GM19467 (cell line): Measurements from ENCODE around the gene CHST11.

ENCODE experiments used
- ATAC-seq: cut with Tn5 transposase; IDR thresholded peaks from one replicate; pipeline ENCODE4 v1.9.1; 2021; ENCODE audit warnings: mild to moderate bottlenecking, moderate library complexity; ENCODE audit not compliant: unreplicated experiment

CHST11 gene

GRCh38 chr12:104578453-104578852, 121.7 kb downstream of the CHST11 start:
- ATAC-seq: no peak

GRCh38 chr12:104579718-104580495, 123.2 kb downstream of the CHST11 start:
- ATAC-seq: no peak

GRCh38 chr12:104581005-104581570, 124.3 kb downstream of the CHST11 start:
- no peak for ATAC-seq

DNA sequence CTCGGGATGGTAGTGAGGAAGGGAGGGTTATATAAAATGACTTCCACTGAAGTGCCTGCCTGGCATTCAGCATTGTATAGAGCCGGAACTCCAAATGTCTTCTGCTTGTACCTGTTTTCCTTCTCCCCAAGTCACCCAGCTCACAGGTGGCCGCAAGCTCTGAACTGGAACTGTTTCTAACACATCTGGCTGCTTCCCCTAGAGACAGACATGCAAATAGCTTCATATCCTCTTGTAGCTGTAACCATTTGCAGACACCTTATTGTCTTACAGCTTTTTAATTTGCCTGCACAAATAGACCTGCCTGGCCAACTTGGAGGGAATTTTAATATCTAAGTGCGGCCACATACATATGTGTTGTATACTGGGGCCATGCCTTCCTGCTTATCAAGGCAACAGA, 126.0 kb downstream of the CHST11 start:
- peak; percentile 68 for ATAC-seq

DNA sequence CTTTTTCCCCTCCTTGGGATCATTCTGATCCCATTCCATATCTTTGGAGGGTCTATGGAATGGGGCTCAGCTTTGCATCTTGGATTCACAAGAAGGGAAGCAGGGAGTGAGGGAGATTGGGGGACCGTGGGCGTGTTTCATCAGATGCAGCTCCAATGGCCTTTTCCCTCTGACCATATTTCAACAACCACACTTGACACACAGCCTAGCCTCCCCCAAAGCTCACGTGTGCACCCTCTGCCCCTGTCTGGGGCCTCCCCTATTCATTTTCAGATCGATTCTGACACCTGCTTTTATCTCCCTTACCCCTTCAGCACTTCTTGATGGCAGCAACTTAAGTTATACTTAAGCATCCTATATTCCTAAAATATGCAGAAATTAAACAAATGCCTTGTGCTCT, 126.6 kb downstream of the CHST11 start:
- ATAC-seq: peak; percentile 39

DNA sequence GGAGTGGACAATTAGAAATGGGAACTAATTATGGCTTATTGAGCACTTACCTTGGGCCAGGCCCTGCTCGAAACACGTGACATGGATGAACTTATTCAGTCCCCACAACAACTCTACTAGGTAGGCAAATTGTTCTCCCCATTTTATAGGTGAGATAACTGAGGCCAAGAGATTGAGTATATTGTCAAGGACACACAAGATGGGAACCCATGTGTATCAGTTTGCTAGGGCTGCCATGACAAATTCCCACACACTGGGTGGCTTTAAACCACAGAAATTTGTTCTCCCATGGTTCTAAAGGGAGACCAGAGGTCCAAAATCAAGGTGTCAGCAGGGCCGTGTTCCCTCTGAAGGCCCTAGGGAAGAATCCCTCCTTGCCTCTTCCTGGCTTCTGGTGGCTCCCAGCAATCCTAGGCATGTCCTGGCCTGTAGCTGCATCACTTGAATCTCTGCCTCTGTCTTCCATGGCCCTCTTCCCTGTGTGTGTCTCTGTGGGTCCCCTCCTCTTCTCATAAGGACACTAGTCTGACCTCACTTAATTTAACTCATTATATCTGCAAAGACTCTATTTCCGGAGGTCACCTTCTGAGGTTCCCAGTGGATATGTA, 128.8 kb downstream of the CHST11 start:
- no peak for ATAC-seq

DNA sequence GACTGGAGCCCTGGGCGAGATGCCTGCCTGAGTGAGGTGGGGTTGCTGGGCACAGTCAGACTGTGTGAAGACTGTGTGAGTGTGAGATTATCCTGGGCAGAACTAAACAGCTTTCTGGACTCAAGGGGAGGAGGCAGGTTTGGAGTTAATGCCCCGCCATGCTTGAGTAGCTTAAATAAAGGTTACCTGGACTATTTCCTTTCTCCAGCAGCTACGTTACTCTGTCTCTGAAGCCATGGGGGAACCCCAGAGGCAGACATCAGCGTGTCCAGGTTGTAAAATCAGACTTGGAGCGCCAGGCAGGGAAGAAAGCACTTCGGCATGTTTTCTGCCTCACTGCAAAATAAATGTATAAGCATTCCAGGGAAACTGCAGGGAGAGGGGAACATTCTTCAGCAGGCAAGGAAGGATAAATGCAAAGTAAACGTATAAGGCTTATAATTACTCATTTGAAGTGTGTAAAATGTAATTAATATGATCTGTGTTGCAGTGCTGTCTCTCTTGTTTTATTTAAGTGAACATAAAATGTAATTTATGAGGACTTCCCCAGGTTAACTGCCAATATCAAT, 129.7 kb downstream of the CHST11 start:
- no peak for ATAC-seq

DNA sequence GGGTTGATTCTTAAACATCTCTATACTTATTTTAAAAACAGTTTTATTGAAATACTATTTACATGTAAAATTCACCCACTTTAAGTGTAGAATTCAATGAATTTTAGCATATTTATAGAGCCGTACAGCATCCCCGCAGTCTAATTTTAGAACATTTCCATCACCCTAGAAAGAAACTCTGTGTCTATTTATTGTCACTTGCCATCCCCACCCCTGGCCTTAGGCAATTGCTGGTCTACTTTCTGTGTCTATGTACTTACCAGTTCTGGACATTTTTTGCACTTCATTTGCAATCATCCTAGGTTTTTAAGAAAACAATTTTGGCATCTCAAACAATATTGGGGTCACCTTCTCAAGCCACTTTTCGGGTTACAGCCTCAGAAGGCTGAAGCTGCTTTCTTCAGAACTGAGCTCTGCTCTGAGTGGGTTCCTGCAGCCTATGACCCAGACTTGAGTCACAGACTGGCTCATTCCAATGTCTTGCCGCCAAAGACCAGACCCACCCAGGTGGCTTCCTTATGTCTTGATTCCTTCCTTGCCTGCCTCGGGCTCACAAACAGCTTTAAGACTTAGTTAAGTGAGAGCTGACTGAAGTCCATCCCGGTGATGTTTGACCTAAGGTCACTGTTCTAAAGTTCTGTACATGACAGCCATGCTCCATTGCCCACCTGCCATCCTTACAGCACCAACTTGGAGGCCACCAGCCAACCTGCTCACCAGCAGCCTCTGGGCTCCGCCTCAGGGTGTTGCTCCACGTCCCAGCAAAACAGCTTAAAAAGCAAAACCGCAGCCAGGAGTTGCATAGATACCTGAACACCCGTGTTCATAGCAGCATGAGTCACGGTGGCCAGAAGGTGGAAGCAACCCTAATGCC, 131.5 kb downstream of the CHST11 start:
- no peak for ATAC-seq

GRCh38 chr12:104588921-104589590, 132.3 kb downstream of the CHST11 start:
- no peak for ATAC-seq

GRCh38 chr12:104590022-104590421, 133.3 kb downstream of the CHST11 start:
- no peak for ATAC-seq

GRCh38 chr12:104591257-104591885, 134.6 kb downstream of the CHST11 start:
- ATAC-seq: no peak

GRCh38 chr12:104593482-104593881, 136.7 kb downstream of the CHST11 start:
- no peak for ATAC-seq

DNA sequence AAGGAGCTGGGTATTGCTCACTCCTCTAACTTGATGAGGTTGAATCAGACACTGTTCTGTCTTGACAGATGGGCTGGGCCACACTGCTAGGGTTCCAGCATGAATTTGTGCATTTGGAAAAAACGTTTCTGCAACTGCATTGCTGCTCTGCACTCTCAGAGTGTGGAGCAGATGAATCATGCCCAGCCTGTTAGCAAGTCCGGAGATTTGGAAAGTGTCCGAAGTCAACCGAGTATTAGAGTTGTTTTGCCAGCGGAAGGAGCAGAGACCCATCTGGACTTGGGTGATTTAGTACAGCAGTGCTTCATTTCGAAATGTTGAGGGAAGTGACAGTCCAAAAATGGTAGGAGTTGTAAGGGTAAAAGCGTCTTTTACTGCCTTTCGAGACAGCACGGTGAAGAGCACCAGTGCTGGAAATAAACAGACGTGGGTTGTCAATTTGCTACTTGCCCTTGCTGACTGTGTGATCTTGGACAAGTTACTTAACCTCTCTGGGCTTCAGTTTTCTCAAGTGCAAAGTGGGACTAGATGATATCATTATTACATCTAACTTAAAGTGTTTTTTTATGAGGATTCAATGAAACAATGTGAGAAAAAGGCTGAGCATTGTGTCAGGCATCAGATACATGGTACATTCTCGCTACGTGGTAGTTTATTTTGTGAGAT, 139.5 kb downstream of the CHST11 start:
- no peak for ATAC-seq

- ATAC-seq: no peak
Observed at GRCh38 chr12:104596898-104597843, 140.4 kb downstream of the CHST11 start.

- no peak for ATAC-seq
Observed at GRCh38 chr12:104598342-104599271, 141.9 kb downstream of the CHST11 start.

DNA sequence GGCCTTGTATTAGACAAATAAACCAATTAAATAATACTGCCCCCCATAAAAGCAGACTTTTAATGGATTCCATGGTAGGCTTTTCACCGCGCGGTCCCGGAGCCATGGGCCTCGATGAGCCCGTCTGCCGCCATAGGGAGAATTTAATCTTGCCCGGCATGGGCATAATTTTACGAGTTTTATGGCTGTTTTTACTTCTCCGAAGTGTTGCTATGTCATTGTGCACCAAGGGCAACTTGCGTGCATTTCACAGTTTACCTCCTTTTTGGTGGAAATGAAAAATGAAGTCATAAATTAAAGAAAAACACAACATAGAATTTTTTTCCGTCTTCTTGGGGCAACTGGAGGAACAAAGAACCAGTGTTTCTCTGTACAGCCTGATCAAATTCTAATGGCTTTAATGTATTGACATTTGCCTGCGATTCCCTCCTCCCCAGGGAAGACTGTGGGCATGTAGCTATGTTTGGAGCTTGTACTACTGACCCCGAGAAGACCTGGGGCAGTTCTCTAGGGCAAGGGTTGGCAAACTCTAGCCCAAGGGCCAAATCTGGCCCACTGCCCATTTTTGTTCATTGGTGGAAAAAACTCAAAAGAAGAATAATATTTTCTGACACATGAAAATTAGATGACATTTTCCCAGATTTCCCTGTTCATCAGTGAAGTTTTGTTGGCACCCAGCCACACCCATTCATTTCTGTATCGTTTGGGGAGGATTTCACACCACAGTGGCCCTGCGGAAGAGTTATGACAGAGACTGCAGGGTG, 142.7 kb downstream of the CHST11 start:
- ATAC-seq: no peak
